T-cell (primary cell): ENCODE measurements around the gene KLHL42. TPM values are rescaled to one million over a fixed set of nuclear protein-coding genes. Genes with fewer than 3 reads are reported as not detected.

Source experiments
- ATAC-seq, 4 experiments: fragments of 200-7000 bp in 3 of 4; fragments of 150-1000 bp in 1 of 4; cut with Tn5 transposase; replicated peaks in 1 of 4; 1 replicate in 3 of 4; 2 replicates in 1 of 4; pipeline ENCODE4 v1.10.0; 2021; ENCODE audit warnings: moderate library complexity in 3 of 4, mild to moderate bottlenecking in 2 of 4, moderate number of reproducible peaks in 1 of 4
- CTCF ChIA-PET, 2 donors: fragments of 300-600 bp; sonication (Branson Sonifier 250); formaldehyde crosslinking; loops; one replicate each; lab custom pipeline; 2022; ENCODE audit warnings: antibody characterized with exemption in 2 of 2; lab: Charles Lee
- POLR2A ChIA-PET, 2 donors: fragments of 300-600 bp; sonication (Branson Sonifier 250); formaldehyde crosslinking; loops; one replicate each; lab custom pipeline; 2022; ENCODE audit warnings: antibody characterized with exemption in 2 of 2; lab: Charles Lee
- DNase-seq, 35 experiments: peaks; one replicate each; pipeline versions ENCODE4 v3.0.0 to v3.0.0-alpha.2; 2013 to 2023
- H3K27ac ChIP-seq: one replicate; pipeline ENCODE4 v1.5.1; 2013; ENCODE audit warnings: low read length
- H3K27me3 ChIP-seq, 2 experiments: replicated peaks in 1 of 2; 1 replicate in 1 of 2; 2 replicates in 1 of 2; pipeline versions ENCODE4 v1.6.1 to v1.7.0; 2013; ENCODE audit warnings: low read length in 1 of 2, mixed read lengths in 1 of 2; ENCODE audit not compliant: control insufficient read depth in 2 of 2, insufficient read depth in 2 of 2; ENCODE audit errors: extremely low read depth in 1 of 2
- H3K36me3 ChIP-seq, 2 donors: 1 replicate in 1 of 2; 2 replicates in 1 of 2; pipeline versions ENCODE4 v1.6.1 to v1.7.0; 2013; ENCODE audit warnings: low read length in 1 of 2; ENCODE audit not compliant: control insufficient read depth in 2 of 2, insufficient read depth in 1 of 2; ENCODE audit errors: extremely low read depth in 1 of 2
- H3K4me1 ChIP-seq, 2 experiments: 1 replicate in 1 of 2; 2 replicates in 1 of 2; pipeline versions ENCODE4 v1.6.1 to v1.7.0; 2013; ENCODE audit warnings: low read length in 2 of 2, mixed read lengths in 1 of 2; ENCODE audit not compliant: insufficient read depth in 2 of 2, control insufficient read depth in 1 of 2; ENCODE audit errors: extremely low read depth in 1 of 2
- H3K4me3 ChIP-seq, 2 donors: 1 replicate in 1 of 2; 2 replicates in 1 of 2; pipeline versions ENCODE4 v1.5.1 to v1.7.0; 2013; ENCODE audit warnings: mild to moderate bottlenecking in 2 of 2, low read length in 1 of 2, moderate library complexity in 1 of 2; ENCODE audit not compliant: control insufficient read depth in 1 of 2; ENCODE audit errors: extremely low read depth in 1 of 2
- H3K9me3 ChIP-seq: 2 replicates; pipeline ENCODE4 v1.7.0; 2013
- H3K27ac Mint-ChIP-seq, 2 donors: one replicate each; pipeline ENCODE4 v1.8.0; 2020 to 2021; ENCODE audit warnings: mild to moderate bottlenecking in 2 of 2, mixed read lengths in 2 of 2
- H3K27me3 Mint-ChIP-seq, 2 donors: one replicate each; pipeline ENCODE4 v1.8.0; 2021 to 2022; ENCODE audit warnings: mixed read lengths in 2 of 2
- H3K36me3 Mint-ChIP-seq: one replicate; pipeline ENCODE4 v1.8.0; 2021; ENCODE audit warnings: mixed read lengths
- H3K4me1 Mint-ChIP-seq, 3 donors: one replicate each; pipeline ENCODE4 v1.8.0; 2020 to 2022; ENCODE audit warnings: mixed read lengths in 3 of 3, mild to moderate bottlenecking in 1 of 3
- H3K4me3 Mint-ChIP-seq, 3 donors: one replicate each; pipeline ENCODE4 v1.8.0; 2020 to 2022; ENCODE audit warnings: mild to moderate bottlenecking in 3 of 3, mixed read lengths in 3 of 3, moderate library complexity in 3 of 3
- H3K9me3 Mint-ChIP-seq, 3 donors: one replicate each; pipeline ENCODE4 v1.8.0; 2020 to 2022; ENCODE audit warnings: mixed read lengths in 3 of 3
- WGBS: methylation state at CpG from one replicate; pipeline ENCODE4 v1.1.5; 2013; ENCODE audit warnings: missing lambda C conversion rate; ENCODE audit not compliant: insufficient coverage; 5-methylcytosine and 5-hydroxymethylcytosine counted together
- total RNA-seq, 35 experiments: library from RNA in 6 of 35; stranded (reverse) in 6 of 35; fragments of 120-200 nt in 1 of 35; gene quantifications; one replicate each; pipeline versions ENCODE4 v1.2.1 to v1.2.4 and lab custom pipeline; 2013 to 2026

The KLHL42 gene
- total RNA-seq, 5 donors from 2014 or later (not counting 1 experiment from before 2014, with no cell fraction given): 16.5 to 28.0 (median 21.0) TPM

DNA sequence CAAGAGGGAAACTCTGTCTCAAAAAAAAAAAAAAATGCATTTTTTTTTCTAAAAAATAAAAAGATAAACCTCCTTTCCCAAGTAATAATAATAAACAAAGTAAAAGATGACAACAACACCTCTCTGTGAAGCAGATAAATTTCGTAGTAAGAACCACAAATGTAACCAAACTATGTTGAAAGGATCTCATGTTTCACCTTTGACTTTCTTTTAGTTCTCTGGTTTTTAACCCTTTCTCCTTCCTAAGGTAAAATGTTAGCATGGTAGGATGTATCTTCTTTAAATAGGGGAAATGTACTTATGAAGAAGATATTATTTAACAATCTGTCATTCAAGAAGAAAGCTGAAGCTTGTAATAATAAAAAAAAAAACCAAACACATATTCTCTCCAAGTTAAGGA, 1.8 kb upstream of the KLHL42 start:
- H3K27ac ChIP-seq: no peak overlapping the region
- H3K9me3 Mint-ChIP-seq: no peaks in the 10 kb centered on the region
- peaks cover 12% of the 10 kb centered on the region for H3K36me3 Mint-ChIP-seq
- peaks cover 11 to 26% of the 10 kb centered on the region in 2 experiments for H3K4me1 ChIP-seq
- ATAC-seq (no peak), DNase-seq (no peak)
- ChIA-PET POLR2A (interaction anchor here in 1 of 2 donors (0.6 kb wide), 1 partner anchor 9 kb away, joined by 6 read pairs; no protein-coding TSS in a partner anchor), CTCF (no interaction called here)
- H3K9me3 ChIP-seq: no peaks in the 10 kb centered on the region
- H3K27me3 ChIP-seq: peaks cover 0 to 2% of the 10 kb centered on the region in 2 experiments
- H3K4me1 Mint-ChIP-seq: peaks cover 25 to 29% (median 26%) of the 10 kb centered on the region in 3 donors
- peak overlapping the region; percentile 46 to 83 (median 80) for H3K4me3 Mint-ChIP-seq
- no peak overlapping the region for H3K4me3 ChIP-seq
- no peaks in the 10 kb centered on the region for H3K36me3 ChIP-seq
- WGBS: no CpG with 5 or more reads among the region's 1 CpG
- H3K27me3 Mint-ChIP-seq: no peaks in the 10 kb centered on the region
- peak overlapping the region in 1 of 2 donors; percentile 0 for H3K27ac Mint-ChIP-seq

DNA sequence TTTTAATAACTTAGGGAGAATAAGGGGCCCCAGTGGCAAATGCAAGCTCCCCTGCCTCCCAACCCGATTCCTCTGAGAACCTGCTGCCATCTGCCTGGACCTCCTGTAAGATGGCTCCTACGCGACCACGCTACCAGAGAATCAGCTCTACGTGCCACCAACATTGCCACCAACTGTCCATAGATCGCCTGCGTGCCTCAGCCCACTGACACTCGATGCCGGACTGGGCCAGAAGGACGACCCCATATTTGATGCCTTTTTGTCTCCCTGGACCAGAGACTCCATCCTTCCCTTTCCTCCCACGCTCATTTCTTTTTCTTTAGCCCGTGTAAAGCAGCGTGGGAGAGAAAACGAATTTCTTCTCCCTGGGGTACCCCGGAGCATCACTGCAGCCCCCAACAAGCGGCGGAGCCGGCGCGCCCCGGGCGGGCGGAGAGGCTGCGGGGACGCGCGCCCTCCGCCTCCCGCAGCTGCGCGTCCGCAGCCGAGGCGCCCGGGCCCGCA, 565 bp upstream of the KLHL42 start:
- Histone ChIP-seq H3K27me3 (peaks cover 0 to 2% of the 10 kb centered on the region in 2 experiments), H3K9me3 (no peaks in the 10 kb centered on the region), H3K4me1 (peaks cover 11 to 29% of the 10 kb centered on the region in 2 experiments), H3K4me3 (peak overlapping the region; percentile 59 to 87), H3K36me3 (no peaks in the 10 kb centered on the region), H3K27ac (no peak overlapping the region)
- H3K27me3 Mint-ChIP-seq: no peaks in the 10 kb centered on the region
- ATAC-seq (peak; percentile 49 to 59 (median 55)), DNase-seq (peak in 9 of 35 experiments; percentile 1 to 26 (median 5))
- H3K27ac Mint-ChIP-seq: peak overlapping the region; percentile 69 to 82
- peaks cover 30 to 38% (median 32%) of the 10 kb centered on the region in 3 donors for H3K4me1 Mint-ChIP-seq
- CTCF ChIA-PET: interaction anchor here (1.0 to 1.8 kb wide), 3 partner anchors 42 to 47 kb away, joined by 3 to 11 read pairs (median 3); no protein-coding TSS in a partner anchor
- POLR2A ChIA-PET: interaction anchor here in 1 of 2 donors (0.6 to 1.9 kb wide), 2 partner anchors 42 to 75 kb away, joined by 6 to 7 read pairs; no protein-coding TSS in a partner anchor
- peaks cover 14% of the 10 kb centered on the region for H3K36me3 Mint-ChIP-seq
- H3K4me3 Mint-ChIP-seq: peak overlapping the region; percentile 80 to 83 (median 83)
- WGBS: 6% methylated on average over 31 of the region's 36 CpGs
- H3K9me3 Mint-ChIP-seq: no peaks in the 10 kb centered on the region

DNA sequence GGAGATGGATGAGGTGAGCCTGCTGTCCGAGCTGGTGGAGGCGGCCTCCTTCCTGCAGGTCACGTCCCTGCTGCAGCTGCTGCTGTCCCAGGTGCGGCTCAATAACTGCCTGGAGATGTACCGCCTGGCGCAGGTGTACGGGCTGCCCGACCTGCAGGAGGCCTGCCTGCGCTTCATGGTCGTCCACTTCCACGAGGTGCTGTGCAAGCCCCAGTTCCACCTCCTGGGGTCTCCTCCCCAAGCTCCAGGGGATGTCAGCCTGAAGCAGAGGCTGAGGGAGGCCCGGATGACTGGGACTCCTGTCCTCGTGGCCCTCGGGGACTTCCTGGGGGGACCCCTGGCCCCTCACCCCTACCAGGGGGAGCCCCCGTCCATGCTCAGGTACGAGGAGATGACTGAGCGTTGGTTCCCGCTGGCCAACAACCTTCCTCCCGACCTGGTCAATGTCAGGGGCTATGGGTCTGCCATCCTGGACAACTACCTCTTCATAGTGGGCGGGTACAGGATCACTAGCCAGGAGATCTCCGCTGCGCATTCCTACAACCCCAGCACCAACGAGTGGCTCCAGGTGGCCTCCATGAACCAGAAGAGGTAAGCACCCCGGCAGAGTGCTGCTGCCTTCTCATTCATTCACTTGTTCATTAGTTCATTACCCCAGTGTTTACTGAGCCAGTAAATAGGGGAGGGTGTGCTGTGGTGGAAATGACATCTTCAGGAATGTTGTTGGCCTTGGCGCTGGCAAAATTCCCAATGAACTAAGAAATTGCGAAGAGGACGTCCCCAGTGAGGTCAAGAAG, 777 bp downstream of the KLHL42 start:
- H3K9me3 ChIP-seq: no peaks in the 10 kb centered on the region
- DNase-seq: peak in 27 of 35 experiments; percentile 1 to 45 (median 21)
- peak; percentile 36 to 51 (median 44) for ATAC-seq
- H3K27me3 Mint-ChIP-seq: no peaks in the 10 kb centered on the region
- H3K4me3 Mint-ChIP-seq: peak overlapping the region; percentile 79 to 85 (median 83)
- H3K27ac Mint-ChIP-seq: peak overlapping the region; percentile 75 to 79
- peaks cover 19% of the 10 kb centered on the region for H3K36me3 Mint-ChIP-seq
- peak overlapping the region; percentile 70 to 87 for H3K4me3 ChIP-seq
- 18% methylated on average over 20 of the region's 27 CpGs for WGBS
- H3K4me1 ChIP-seq: peaks cover 11 to 29% of the 10 kb centered on the region in 2 experiments
- H3K27me3 ChIP-seq: peaks cover 0 to 2% of the 10 kb centered on the region in 2 experiments
- POLR2A ChIA-PET: interaction anchor here in 1 of 2 donors (0.6 to 1.9 kb wide), 2 partner anchors 41 to 46 kb away, joined by 3 to 6 read pairs; no protein-coding TSS in a partner anchor
- H3K4me1 Mint-ChIP-seq: peaks cover 40 to 42% (median 41%) of the 10 kb centered on the region in 3 donors
- no peaks in the 10 kb centered on the region for H3K9me3 Mint-ChIP-seq
- CTCF ChIA-PET: interaction anchor here (0.6 to 1.8 kb wide), 3 partner anchors 31 to 41 kb away, joined by 3 to 11 read pairs (median 7); no protein-coding TSS in a partner anchor
- no peaks in the 10 kb centered on the region for H3K36me3 ChIP-seq
- no peak overlapping the region for H3K27ac ChIP-seq

DNA sequence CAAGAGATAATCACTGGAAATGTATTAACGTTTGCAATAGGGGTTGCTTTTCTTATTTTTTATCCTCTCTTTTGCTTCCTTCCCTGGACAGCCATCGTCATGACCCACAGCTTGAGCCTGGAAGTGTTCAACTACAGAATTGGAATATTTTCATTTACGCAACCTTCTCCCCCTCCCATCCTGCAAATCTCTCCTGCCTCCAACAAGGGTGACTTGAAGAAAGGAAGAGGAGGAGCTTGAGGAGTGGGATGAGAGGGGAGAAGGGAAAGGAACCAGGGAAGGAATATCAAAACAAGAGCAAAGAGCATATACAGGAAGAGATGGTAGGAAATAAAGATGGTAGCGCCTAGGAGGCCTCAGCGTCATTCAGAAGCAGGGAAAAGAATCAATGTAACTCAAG, 1.6 kb downstream of the KLHL42 start:
- Histone ChIP-seq H3K9me3 (no peaks in the 10 kb centered on the region), H3K27ac (no peak overlapping the region)
- WGBS: no CpG with 5 or more reads among the region's 5 CpGs

DNA sequence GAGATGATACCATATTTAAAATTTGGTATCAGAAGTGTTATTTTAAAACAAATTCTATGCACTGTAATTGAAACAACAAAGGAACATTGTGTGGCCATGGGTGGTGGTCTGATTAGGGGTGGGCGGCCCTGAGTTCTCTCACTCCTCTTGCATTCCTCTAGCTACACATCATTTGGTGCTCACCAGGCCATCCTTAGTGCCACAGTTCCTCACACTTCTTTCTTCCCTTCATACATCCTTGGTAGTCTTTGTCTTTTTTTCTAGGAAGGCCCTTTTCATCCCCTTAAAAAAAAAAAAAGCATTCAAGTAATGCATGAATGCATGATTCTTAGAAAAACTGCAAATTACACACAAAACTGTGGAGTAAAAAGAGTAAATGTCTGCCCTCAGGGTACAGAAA, 2.4 kb downstream of the KLHL42 start:
- Mint-ChIP-seq H3K9me3 (no peaks in the 10 kb centered on the region), H3K27me3 (no peaks in the 10 kb centered on the region), H3K4me3 (peak overlapping the region; percentile 39 to 83 (median 57)), H3K27ac (peak overlapping the region; percentile 43 to 55), H3K4me1 (peaks cover 44 to 50% (median 48%) of the 10 kb centered on the region in 3 donors), H3K36me3 (peaks cover 19% of the 10 kb centered on the region)
- DNase-seq (no peak), ATAC-seq (no peak)
- POLR2A ChIA-PET: no interaction called here
- Histone ChIP-seq H3K27me3 (peaks cover 0 to 2% of the 10 kb centered on the region in 2 experiments), H3K9me3 (no peaks in the 10 kb centered on the region), H3K36me3 (no peaks in the 10 kb centered on the region), H3K27ac (no peak overlapping the region), H3K4me1 (peaks cover 11 to 29% of the 10 kb centered on the region in 2 experiments), H3K4me3 (no peak overlapping the region)
- no CpG with 5 or more reads among the region's 1 CpG for WGBS
- CTCF ChIA-PET: interaction anchor here in 1 of 2 donors (0.7 kb wide), 1 partner anchor 46 kb away, joined by 3 read pairs; no protein-coding TSS in a partner anchor

More for the DNA sequence above, 1.6 kb downstream of the KLHL42 start:
- ATAC-seq: no peak
- Mint-ChIP-seq H3K9me3 (no peaks in the 10 kb centered on the region), H3K36me3 (peaks cover 19% of the 10 kb centered on the region), H3K4me3 (peak overlapping the region; percentile 79 to 85 (median 83)), H3K27ac (peak overlapping the region; percentile 28 to 43), H3K27me3 (no peaks in the 10 kb centered on the region), H3K4me1 (peaks cover 42 to 47% (median 46%) of the 10 kb centered on the region in 3 donors)
- no peak for DNase-seq
- ChIA-PET CTCF (no interaction called here), POLR2A (no interaction called here)
- H3K4me1 ChIP-seq: peaks cover 11 to 29% of the 10 kb centered on the region in 2 experiments
- H3K36me3 ChIP-seq: no peaks in the 10 kb centered on the region
- no peak overlapping the region for H3K4me3 ChIP-seq
- peaks cover 0 to 2% of the 10 kb centered on the region in 2 experiments for H3K27me3 ChIP-seq
